Lung (tissue), 12 donors: ENCODE measurements around the gene S100PBP. TPM values are rescaled to one million over a fixed set of nuclear protein-coding genes. Genes with fewer than 3 reads are reported as not detected.

Experiments used
- ATAC-seq: fragments of 200-7000 bp; cut with Tn5 transposase; one replicate; pipeline ENCODE4 v1.9.1; 2020; ENCODE audit warnings: moderate number of reproducible peaks; ENCODE audit not compliant: insufficient read depth, low FRiP score
- DNase-seq, 3 donors: peaks; one replicate each; pipeline ENCODE4 v3.0.0-alpha.2; 2013 to 2017
- H3K27ac ChIP-seq, 2 donors: one replicate each; pipeline ENCODE4 v1.5.1; 2013; ENCODE audit warnings: mild to moderate bottlenecking in 2 of 2, moderate library complexity in 2 of 2, control low read depth in 1 of 2, inconsistent platforms in 1 of 2, low read depth in 1 of 2, low read length in 1 of 2
- H3K27me3 ChIP-seq, 3 donors: one replicate each; pipeline ENCODE4 v1.5.1; 2013; ENCODE audit warnings: low read length in 2 of 3; ENCODE audit not compliant: control insufficient read depth in 3 of 3, insufficient read depth in 3 of 3
- H3K36me3 ChIP-seq, 4 donors: one replicate each; pipeline ENCODE4 v1.5.1; 2013; ENCODE audit warnings: low read length in 4 of 4, mild to moderate bottlenecking in 1 of 4, moderate library complexity in 1 of 4; ENCODE audit not compliant: control insufficient read depth in 4 of 4, insufficient read depth in 4 of 4
- H3K4me1 ChIP-seq, 5 donors: one replicate each; pipeline ENCODE4 v1.5.1; 2013; ENCODE audit warnings: low read length in 5 of 5, mild to moderate bottlenecking in 2 of 5, moderate library complexity in 1 of 5; ENCODE audit not compliant: control insufficient read depth in 5 of 5, insufficient read depth in 5 of 5
- H3K4me3 ChIP-seq: one replicate; pipeline ENCODE4 v1.5.1; 2013; ENCODE audit warnings: mild to moderate bottlenecking, control low read depth, moderate library complexity
- H3K9ac ChIP-seq, 2 donors: one replicate each; pipeline ENCODE4 v1.5.1; 2013; ENCODE audit warnings: low read length in 2 of 2, control low read depth in 1 of 2; ENCODE audit not compliant: insufficient read depth in 1 of 2
- H3K9me3 ChIP-seq, 4 donors: one replicate each; pipeline ENCODE4 v1.5.1; 2013; ENCODE audit warnings: low read length in 3 of 4, mild to moderate bottlenecking in 1 of 4, moderate library complexity in 1 of 4; ENCODE audit not compliant: control insufficient read depth in 4 of 4, insufficient read depth in 3 of 4
- WGBS, 2 donors: extraction: QIAGEN DNeasy Blood & Tissue Kit; methylation state at CpG; one replicate each; pipeline ENCODE4 v1.1.7; 2013; 5-methylcytosine and 5-hydroxymethylcytosine counted together
- polyA plus RNA-seq, 2 donors: library from polyadenylated mRNA; stranded (reverse); fragments of 200-250 nt; gene quantifications; one replicate each; pipeline ENCODE4 v1.2.1, GENCODE V29; 2013
- total RNA-seq, 2 donors: library from RNA; depleted of rRNA in 1 of 2; stranded (reverse); fragments of >200 nt in 1 of 2; gene quantifications; one replicate each; pipeline ENCODE4 v1.2.1, GENCODE V29; 2014 to 2021
- TF ChIP-seq, protein P1 (sequence below): IDR thresholded peaks from 2 replicates; pipeline ENCODE4 v1.5.1; 2012; ENCODE audit warnings: mild to moderate bottlenecking; ENCODE audit errors: control extremely low read depth, extremely low read depth
- donor health status: control.
- donor health status: control.
- donor health status: Bipolar disorder and iron deficiency.
- donor health status: healthy.
- donor health status: DM: yes; HTN: yes; CAD: no.

S100PBP gene
- total and polyA plus RNA-seq, 4 donors: 7.4 to 56.6 (median 20.9) TPM

DNA sequence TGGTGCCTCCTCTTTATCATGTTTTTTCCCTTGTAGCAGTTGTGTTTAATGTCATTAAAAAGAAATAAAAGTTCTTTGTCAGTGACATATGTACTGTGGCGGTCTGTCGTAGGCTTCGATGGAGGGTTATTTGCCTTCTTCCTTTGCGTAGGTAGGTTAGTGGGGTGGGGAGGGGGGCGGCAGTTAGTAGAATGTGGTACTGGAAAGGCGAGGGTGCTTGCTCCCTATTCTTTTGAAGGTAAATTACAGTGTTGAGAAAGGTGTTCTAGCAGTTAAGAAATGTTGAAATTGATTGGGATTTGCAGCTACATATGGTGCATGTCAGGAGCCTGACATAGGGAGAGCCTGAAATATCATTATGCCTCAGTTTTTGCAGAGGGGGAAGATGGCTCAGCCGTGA, 41.3 kb downstream of the S100PBP start:
- peaks cover 7 to 27% (median 14%) of the 10 kb centered on the region in 4 donors for H3K36me3 ChIP-seq

DNA sequence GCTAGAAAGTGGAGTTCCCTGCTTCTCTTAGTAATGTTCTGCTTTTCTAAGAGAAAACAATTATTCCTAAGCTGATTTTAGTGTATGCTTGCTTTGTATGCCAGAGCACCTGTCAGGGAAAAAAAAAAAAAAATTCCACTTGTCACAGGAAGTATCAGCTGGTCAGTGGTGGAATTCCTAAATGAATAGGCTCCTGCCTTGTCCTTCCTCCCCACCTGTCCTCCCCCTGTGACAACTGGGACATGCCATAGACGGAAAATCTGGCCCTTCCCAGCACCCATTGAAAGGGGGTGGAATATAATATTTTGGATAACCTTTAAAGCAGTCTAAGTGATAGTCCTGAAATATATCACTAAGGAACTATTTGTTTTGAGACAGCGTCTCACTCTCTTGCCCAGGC, 42.5 kb downstream of the S100PBP start:
- Histone ChIP-seq H3K4me1 (peaks cover 0 to 7% (median 0%) of the 10 kb centered on the region in 5 donors), H3K36me3 (peaks cover 0 to 21% (median 12%) of the 10 kb centered on the region in 4 donors), H3K27me3 (no peaks in the 10 kb centered on the region), H3K9ac (no peak overlapping the region), H3K4me3 (no peak overlapping the region), H3K9me3 (no peaks in the 10 kb centered on the region), H3K27ac (no peak overlapping the region)
- ATAC-seq: no peak
- TF ChIP-seq, protein P1, sequence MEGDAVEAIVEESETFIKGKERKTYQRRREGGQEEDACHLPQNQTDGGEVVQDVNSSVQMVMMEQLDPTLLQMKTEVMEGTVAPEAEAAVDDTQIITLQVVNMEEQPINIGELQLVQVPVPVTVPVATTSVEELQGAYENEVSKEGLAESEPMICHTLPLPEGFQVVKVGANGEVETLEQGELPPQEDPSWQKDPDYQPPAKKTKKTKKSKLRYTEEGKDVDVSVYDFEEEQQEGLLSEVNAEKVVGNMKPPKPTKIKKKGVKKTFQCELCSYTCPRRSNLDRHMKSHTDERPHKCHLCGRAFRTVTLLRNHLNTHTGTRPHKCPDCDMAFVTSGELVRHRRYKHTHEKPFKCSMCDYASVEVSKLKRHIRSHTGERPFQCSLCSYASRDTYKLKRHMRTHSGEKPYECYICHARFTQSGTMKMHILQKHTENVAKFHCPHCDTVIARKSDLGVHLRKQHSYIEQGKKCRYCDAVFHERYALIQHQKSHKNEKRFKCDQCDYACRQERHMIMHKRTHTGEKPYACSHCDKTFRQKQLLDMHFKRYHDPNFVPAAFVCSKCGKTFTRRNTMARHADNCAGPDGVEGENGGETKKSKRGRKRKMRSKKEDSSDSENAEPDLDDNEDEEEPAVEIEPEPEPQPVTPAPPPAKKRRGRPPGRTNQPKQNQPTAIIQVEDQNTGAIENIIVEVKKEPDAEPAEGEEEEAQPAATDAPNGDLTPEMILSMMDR: no peak
- no peak for DNase-seq
- 97 to 100% methylated on average over 2 of the region's 2 CpGs for WGBS, 2 donors

More for the DNA sequence above, 41.3 kb downstream of the S100PBP start:
- no peaks in the 10 kb centered on the region for H3K27me3 ChIP-seq
- no peak overlapping the region for H3K9ac ChIP-seq
- no peak overlapping the region for H3K27ac ChIP-seq
- H3K9me3 ChIP-seq: no peaks in the 10 kb centered on the region
- no peak for DNase-seq
- peaks cover 0 to 2% (median 0%) of the 10 kb centered on the region in 5 donors for H3K4me1 ChIP-seq
- H3K4me3 ChIP-seq: no peak overlapping the region
- WGBS, 2 donors: 93 to 96% methylated on average over 7 of the region's 7 CpGs
- no peak for ATAC-seq
- TF ChIP-seq, protein P1: no peak

- Histone ChIP-seq H3K27ac (no peak overlapping the region), H3K4me3 (no peak overlapping the region), H3K9ac (no peak overlapping the region), H3K36me3 (peaks cover 0 to 18% (median 11%) of the 10 kb centered on the region in 4 donors), H3K9me3 (no peaks in the 10 kb centered on the region), H3K27me3 (no peaks in the 10 kb centered on the region), H3K4me1 (peaks cover 0 to 7% (median 0%) of the 10 kb centered on the region in 5 donors)
- ATAC-seq (no peak), DNase-seq (no peak)
- TF ChIP-seq, protein P1: no peak
These were observed 43.1 kb downstream of the S100PBP start for GRCh38 chr1:32860566-32860965.
